Panc1 (cell line): ENCODE results near the gene GARS1. TPM values are rescaled to one million over a fixed set of nuclear protein-coding genes. Genes with fewer than 3 reads are reported as not detected.

Source experiments
- ATAC-seq: fragments of 200-7000 bp; cut with Tn5 transposase; 2 replicates; pipeline ENCODE4 v1.9.1; 2020; ENCODE audit warnings: mild to moderate bottlenecking, moderate library complexity
- BruUV-seq: library from RNA; stranded (reverse); fragments of 400-500 nt; replicated peaks from 2 replicates; lab custom pipeline; 2021; lab: Mats Ljungman, UMichigan
- CTCF ChIA-PET: fragments of 300-600 bp; sonication (Branson Sonifier 250); formaldehyde crosslinking; loops from one replicate; lab custom pipeline; 2022; ENCODE audit warnings: antibody characterized with exemption; lab: Charles Lee
- POLR2A ChIA-PET: fragments of 300-600 bp; sonication (Branson Sonifier 250); formaldehyde crosslinking; loops from one replicate; lab custom pipeline; 2022; ENCODE audit warnings: antibody characterized with exemption; lab: Charles Lee
- DNase-seq: peaks from one replicate; pipeline ENCODE4 v3.0.0-alpha.2; 2010; ENCODE audit warnings: low read depth, low spot score
- H3K27ac ChIP-seq: 2 replicates; pipeline ENCODE4 v1.5.1; 2011; ENCODE audit warnings: mild to moderate bottlenecking, low read length, inconsistent platforms
- H3K27me3 ChIP-seq: fragments of 200-500 bp; sonication (Bioruptor generic); 2 replicates; pipeline ENCODE4 v1.6.0; 2014; ENCODE audit warnings: low read length, inconsistent platforms; ENCODE audit not compliant: control insufficient read depth, insufficient read depth
- H3K36me3 ChIP-seq: fragments of 200-500 bp; sonication (Bioruptor generic); 2 replicates; pipeline ENCODE4 v1.5.1; 2014; ENCODE audit warnings: inconsistent platforms, mild to moderate bottlenecking, low read length, moderate library complexity; ENCODE audit not compliant: control insufficient read depth, insufficient read depth
- H3K4me1 ChIP-seq: 2 replicates; pipeline ENCODE4 v1.5.1; 2011; ENCODE audit warnings: inconsistent platforms, mild to moderate bottlenecking, low read length, moderate library complexity; ENCODE audit not compliant: control insufficient read depth, insufficient read depth
- H3K4me3 ChIP-seq, 2 experiments: 2 replicates each; pipeline ENCODE4 v1.5.1; 2011 to 2012; ENCODE audit warnings: low read depth in 2 of 2, low read length in 2 of 2, mild to moderate bottlenecking in 2 of 2, inconsistent platforms in 1 of 2, moderate library complexity in 1 of 2
- H3K9me3 ChIP-seq: fragments of 200-500 bp; sonication (Bioruptor generic); 2 replicates; pipeline ENCODE4 v1.5.1; 2014; ENCODE audit warnings: low read depth, mild to moderate bottlenecking, inconsistent platforms, low read length, moderate library complexity; ENCODE audit not compliant: control insufficient read depth, insufficient read depth
- CTCF ChIP-seq: fragments of 450-650 bp; IDR thresholded peaks from 2 replicates; pipeline ENCODE4 v1.5.1; 2017; ENCODE audit warnings: mild to moderate bottlenecking
- POLR2AphosphoS5 ChIP-seq: IDR thresholded peaks from 2 replicates; pipeline ENCODE4 v1.6.1; 2012; ENCODE audit warnings: mild to moderate bottlenecking, low read depth, low read length, moderate library complexity
- REST ChIP-seq, 2 experiments: IDR thresholded peaks; 2 replicates each; pipeline ENCODE4 v1.6.1; 2011 to 2012; ENCODE audit warnings: low read depth in 2 of 2, control low read depth in 1 of 2, low read length in 1 of 2, mild to moderate bottlenecking in 1 of 2, moderate library complexity in 1 of 2; ENCODE audit not compliant: insufficient read depth in 1 of 2
- SIN3A ChIP-seq: IDR thresholded peaks from 2 replicates; pipeline ENCODE4 v1.6.1; 2012; ENCODE audit warnings: low read depth, mild to moderate bottlenecking, low read length, moderate library complexity, borderline replicate concordance; ENCODE audit not compliant: insufficient read depth
- TCF7L2 ChIP-seq: IDR thresholded peaks from 2 replicates; pipeline ENCODE4 v1.6.1; 2011; ENCODE audit warnings: mild to moderate bottlenecking, low read depth, low read length, inconsistent platforms
- in situ Hi-C: cut with HindIII; loops from 2 replicates; pipeline ENCODE4 v1.10.0; 2016; ENCODE audit warnings: low sequenced_read_pairs, low pct_unique_long_range_greater_than_20kb
- intact Hi-C: fragments of 100-400 bp; cut with micrococcal nuclease; formaldehyde crosslinking; loops from one replicate; pipeline ENCODE4 v1.10.0; 2022; ENCODE audit not compliant: unreplicated experiment
- total RNA-seq: library from RNA; stranded (reverse); gene quantifications from one replicate; pipeline ENCODE4 v1.2.1, GENCODE V29; 2021; ENCODE audit not compliant: unreplicated experiment

GARS1 gene
- total RNA-seq, 1 experiment from 2014 or later = 271 TPM

DNA sequence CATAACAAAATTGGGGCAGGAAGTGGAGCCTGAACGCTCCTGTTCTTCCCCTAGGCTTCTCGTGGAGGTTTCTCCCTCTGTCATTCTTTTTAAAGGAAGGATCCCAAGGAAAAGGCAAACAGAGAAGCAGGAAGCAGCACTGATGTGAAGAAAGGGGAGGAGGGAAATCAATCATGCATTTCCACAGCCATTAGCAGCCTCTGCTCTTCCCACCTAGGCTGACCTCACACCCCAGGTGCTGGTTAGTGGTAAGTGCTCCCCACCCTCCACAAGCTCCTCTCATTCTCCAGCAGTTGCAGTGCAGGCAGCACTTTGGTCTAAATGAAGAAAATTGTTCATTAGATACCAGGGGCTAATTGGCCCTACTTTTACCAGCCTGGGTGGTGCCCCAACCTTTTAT is 85.0 kb downstream of the GARS1 start:
- Histone ChIP-seq H3K27ac (no peak overlapping the region), H3K9me3 (no peaks in the 10 kb centered on the region), H3K4me1 (no peaks in the 10 kb centered on the region; the same call in 1 of the 2 replicates), H3K4me3 (no peak overlapping the region), H3K36me3 (no peaks in the 10 kb centered on the region), H3K27me3 (peaks cover 39% of the 10 kb centered on the region)
- BruUV-seq = no TSS peak
- ChIA-PET POLR2A (no interaction called here), CTCF (no interaction called here)
- in situ Hi-C loops = no loop called here
- ATAC-seq (no peak), DNase-seq (no peak)
- TF ChIP-seq SIN3A (no peak), POLR2AphosphoS5 (no peak), REST (IDR thresholded peaks at IDR 0.05; ENCODE audit: insufficient read depth in 1 of 2, low read depth in 2 of 2, low read length in 1 of 2) (no peak), CTCF (no peak), TCF7L2 (no peak)
- intact Hi-C loops = loop anchor here (10.0 kb wide), 1 partner anchor 55 kb away; no protein-coding TSS in a partner anchor

DNA sequence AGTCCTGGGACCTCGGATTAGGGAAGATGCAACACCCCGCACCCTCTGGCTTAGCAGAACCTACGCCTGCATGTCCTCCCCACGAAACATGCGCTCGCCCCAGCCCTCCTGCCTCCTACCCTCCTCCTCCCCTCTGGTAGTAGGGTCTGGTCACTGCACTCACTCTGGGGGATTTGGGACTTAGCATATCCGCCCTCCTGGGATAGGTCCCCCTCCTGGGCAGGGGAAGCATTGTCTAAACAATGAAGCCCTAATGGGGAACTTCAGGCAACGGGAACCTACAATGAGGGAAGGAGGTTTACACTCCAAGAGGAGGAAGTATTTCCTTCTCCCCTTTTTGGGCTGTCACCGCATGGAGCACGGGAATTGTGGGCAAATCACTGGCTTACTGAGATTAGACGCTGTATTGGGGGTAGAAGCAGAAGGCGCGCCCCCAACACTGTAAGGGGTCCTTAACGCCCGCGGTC is 86.7 kb downstream of the GARS1 start:
- ATAC-seq (no peak), DNase-seq (no peak)
- TF ChIP-seq SIN3A (no peak), REST (IDR thresholded peaks at IDR 0.05; ENCODE audit: insufficient read depth in 1 of 2, low read depth in 2 of 2, low read length in 1 of 2) (no peak), CTCF (no peak), TCF7L2 (no peak), POLR2AphosphoS5 (no peak)
- no peaks in the 10 kb centered on the region for H3K9me3 ChIP-seq
- H3K27me3 ChIP-seq = peaks cover 42% of the 10 kb centered on the region
- H3K36me3 ChIP-seq = no peaks in the 10 kb centered on the region
- ChIA-PET CTCF (interaction anchor here (0.5 kb wide), 1 partner anchor 67 kb away, joined by 6 read pairs; no protein-coding TSS in a partner anchor), POLR2A (no interaction called here)
- H3K4me1 ChIP-seq = no peaks in the 10 kb centered on the region; the same call in 1 of the 2 replicates
- H3K27ac ChIP-seq = no peak overlapping the region
- intact Hi-C loops (no loop called here), in situ Hi-C loops (no loop called here)
- no TSS peak for BruUV-seq
- no peak overlapping the region for H3K4me3 ChIP-seq
